Lower lobe of right lung (tissue), 2 donors: ENCODE results near the gene BTNL9. TPM values are rescaled to one million over a fixed set of nuclear protein-coding genes. Genes with fewer than 3 reads are reported as not detected.
"Not testable (repeated sequence)": the region's sequence is repeated elsewhere in the genome, so short reads cannot be mapped to it uniquely, and the experiment has no call there.

ENCODE experiments used
- ATAC-seq, 2 donors: fragments of 200-7000 bp; cut with Tn5 transposase; one replicate each; pipeline ENCODE4 v1.9.1; 2020 to 2022; ENCODE audit warnings: mild to moderate bottlenecking in 2 of 2, moderate library complexity in 2 of 2
- DNase-seq: peaks from one replicate; pipeline ENCODE4 v3.0.0-alpha.2; 2020
- H3K27ac ChIP-seq: fragments of 200-600 bp; one replicate; pipeline ENCODE4 v1.8.0; 2022
- H3K27me3 ChIP-seq: fragments of 200-600 bp; one replicate; pipeline ENCODE4 v1.8.0; 2022; ENCODE audit warnings: low read depth
- H3K36me3 ChIP-seq: fragments of 200-600 bp; one replicate; pipeline ENCODE4 v1.8.0; 2022; ENCODE audit warnings: mild to moderate bottlenecking
- H3K4me1 ChIP-seq: fragments of 200-600 bp; one replicate; pipeline ENCODE4 v1.8.0; 2022
- H3K4me3 ChIP-seq: fragments of 200-600 bp; one replicate; pipeline ENCODE4 v1.8.0; 2022; ENCODE audit warnings: mild to moderate bottlenecking
- H3K9me3 ChIP-seq: fragments of 200-600 bp; one replicate; pipeline ENCODE4 v1.8.0; 2022
- intact Hi-C: fragments of 100-400 bp; cut with DNase I; formaldehyde crosslinking; loops from one replicate; pipeline ENCODE4 v1.11.0; 2022
- total RNA-seq: library from RNA; stranded (reverse); fragmentation: NEBNext Ultra II Directional; extraction: Animal tissue kit (Norgen Biotek cat#: 25700); gene quantifications from one replicate; pipeline ENCODE4 v1.2.1, GENCODE V29; 2021
- TF ChIP-seq, protein P1 (sequence below): fragments of 200-600 bp; IDR thresholded peaks from one replicate; pipeline ENCODE4 v1.8.0; 2022; ENCODE audit warnings: antibody characterized with exemption, mild to moderate bottlenecking
- donor health status: DM: no; HTN: yes; CAD: no; lungs with severe emphysema.

The BTNL9 gene
- total RNA-seq, 1 donor from 2014 or later, result 125 TPM

DNA sequence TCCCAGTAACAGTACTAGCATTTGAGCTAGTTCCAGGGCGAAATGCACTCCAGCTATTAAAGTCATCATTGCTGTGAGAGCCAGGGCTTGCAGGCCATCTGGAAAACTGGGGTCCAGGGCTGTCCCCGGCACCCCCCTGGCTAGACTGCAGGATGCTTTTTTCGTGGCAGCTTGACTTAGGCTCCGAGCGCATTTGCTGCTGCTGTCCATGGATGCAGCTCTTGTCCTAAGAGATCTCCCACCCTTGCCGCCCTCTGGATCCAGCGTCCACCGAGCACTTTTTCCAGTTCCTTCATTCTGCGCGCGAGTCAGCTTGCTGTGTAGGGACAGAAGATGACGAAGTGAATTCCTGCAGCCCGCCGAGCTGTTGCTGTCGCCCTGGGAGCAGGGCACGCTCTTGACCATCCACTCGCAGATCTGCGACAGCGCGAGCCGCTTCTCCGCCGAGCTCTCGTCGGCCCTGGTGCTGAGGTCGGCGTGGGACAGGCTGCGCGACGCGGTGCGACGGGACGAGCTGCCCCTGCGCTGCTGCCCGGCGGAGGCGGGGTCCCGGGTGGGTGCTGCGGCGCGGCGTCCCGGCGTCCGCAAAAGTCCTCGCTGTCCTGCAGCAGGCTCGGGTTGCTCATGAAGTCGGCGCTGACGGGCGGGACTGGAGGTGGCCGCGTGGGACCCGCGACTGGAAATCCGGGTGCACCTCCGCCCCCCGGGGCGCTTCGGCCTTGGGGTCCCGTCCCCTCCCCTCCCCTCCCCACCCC is 60.2 kb downstream of the BTNL9 start:
- H3K9me3 ChIP-seq, result no peaks in the 10 kb centered on the region
- intact Hi-C loops, result no loop called here
- DNase-seq (no peak), ATAC-seq (peak in 1 of 2 donors; percentile 9)
- H3K36me3 ChIP-seq, result no peaks in the 10 kb centered on the region
- peaks cover 32% of the 10 kb centered on the region for H3K27me3 ChIP-seq
- no peak overlapping the region for H3K4me3 ChIP-seq
- no peaks in the 10 kb centered on the region for H3K4me1 ChIP-seq
- TF ChIP-seq, protein P1, sequence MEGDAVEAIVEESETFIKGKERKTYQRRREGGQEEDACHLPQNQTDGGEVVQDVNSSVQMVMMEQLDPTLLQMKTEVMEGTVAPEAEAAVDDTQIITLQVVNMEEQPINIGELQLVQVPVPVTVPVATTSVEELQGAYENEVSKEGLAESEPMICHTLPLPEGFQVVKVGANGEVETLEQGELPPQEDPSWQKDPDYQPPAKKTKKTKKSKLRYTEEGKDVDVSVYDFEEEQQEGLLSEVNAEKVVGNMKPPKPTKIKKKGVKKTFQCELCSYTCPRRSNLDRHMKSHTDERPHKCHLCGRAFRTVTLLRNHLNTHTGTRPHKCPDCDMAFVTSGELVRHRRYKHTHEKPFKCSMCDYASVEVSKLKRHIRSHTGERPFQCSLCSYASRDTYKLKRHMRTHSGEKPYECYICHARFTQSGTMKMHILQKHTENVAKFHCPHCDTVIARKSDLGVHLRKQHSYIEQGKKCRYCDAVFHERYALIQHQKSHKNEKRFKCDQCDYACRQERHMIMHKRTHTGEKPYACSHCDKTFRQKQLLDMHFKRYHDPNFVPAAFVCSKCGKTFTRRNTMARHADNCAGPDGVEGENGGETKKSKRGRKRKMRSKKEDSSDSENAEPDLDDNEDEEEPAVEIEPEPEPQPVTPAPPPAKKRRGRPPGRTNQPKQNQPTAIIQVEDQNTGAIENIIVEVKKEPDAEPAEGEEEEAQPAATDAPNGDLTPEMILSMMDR, result no peak
- no peak overlapping the region for H3K27ac ChIP-seq

DNA sequence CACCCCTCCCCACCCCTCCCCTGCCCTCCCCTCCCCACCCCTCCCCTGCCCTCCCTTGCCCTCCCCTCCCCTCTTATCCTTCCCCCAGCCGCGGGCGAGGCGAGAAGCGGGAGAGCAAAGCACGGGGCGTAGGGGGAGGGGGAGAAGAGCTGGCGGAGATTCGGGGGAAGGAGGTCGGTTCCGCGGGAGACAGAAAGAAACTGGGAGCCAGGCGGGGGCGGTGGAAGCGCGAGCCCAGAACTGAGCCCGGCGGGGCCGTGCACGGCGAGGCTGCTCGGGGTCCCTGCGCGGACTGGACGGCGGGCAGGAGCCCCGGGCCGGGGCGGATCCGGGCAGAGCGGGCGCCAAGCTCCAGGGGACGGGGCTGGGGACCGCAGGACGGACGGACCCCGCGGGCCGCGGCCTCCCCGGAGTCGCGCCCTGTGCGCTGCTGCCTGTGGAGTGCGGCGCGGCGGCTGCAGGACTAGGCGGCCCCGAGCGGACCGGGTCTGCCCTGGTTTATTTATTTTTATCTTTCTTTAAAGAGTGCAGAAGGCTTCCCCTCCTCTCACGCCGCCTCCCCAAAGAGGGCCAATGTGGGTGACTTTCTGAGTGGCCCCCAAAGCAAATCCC is 61.1 kb downstream of the BTNL9 start:
- H3K4me3 ChIP-seq, intact Hi-C loops, H3K4me1 ChIP-seq, DNase-seq, H3K36me3 ChIP-seq, H3K9me3 ChIP-seq, H3K27ac ChIP-seq: not testable (repeated sequence)
- ATAC-seq, result peak; percentile 33 to 35
- H3K27me3 ChIP-seq, result peaks cover 38% of the 10 kb centered on the region

DNA sequence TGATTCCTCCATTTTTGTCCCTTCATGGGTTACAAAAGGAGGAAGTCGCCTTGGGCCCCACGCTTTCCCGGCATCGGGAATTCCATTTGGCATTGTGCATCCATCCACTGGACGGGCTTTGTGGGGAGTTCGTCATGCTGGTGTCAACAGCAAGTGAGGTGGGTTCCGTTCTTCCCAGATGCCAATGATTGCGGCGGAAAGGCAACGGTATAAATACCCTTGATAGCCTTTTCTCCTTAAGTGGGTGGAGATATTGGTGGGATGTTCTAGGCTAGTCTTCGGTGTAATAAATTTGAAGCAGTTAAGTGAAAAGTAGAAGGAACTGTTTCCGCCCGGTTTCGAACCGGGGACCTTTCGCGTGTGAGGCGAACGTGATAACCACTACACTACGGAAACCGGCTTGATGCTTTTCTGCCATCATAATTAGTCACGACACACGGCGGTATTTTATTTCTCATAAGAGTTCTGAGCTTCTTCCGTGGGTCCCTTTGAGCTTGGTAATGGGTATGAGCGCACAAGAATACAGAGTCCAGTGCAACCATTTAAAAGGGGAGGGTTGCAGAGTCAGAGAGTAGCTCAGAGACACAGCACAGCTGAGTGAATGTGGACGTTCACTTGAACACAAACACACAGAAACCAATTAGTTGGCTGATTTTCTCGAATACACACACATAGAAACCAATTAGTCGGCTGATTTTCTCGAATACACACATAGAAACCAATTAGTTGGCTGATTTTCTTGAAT is 62.0 kb downstream of the BTNL9 start:
- H3K4me3 ChIP-seq, intact Hi-C loops, DNase-seq, H3K36me3 ChIP-seq, ATAC-seq, H3K27ac ChIP-seq, H3K4me1 ChIP-seq, H3K9me3 ChIP-seq: not testable (repeated sequence)
- peaks cover 46% of the 10 kb centered on the region for H3K27me3 ChIP-seq

DNA sequence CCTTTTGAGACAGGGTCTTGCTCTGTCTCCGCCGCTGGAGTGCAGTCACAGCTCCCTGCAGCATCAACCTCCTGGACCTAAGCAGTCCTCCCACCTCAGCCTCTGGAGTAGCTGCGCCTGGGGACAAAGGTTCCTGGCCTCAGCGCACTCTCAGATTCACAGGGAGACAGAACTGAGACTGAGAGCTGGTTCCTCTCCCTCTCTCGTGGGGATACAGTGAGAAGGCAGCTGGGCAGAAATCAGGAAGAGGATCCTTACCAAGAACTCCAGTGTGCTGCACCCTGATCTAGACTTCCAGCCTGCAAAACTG is 64.1 kb downstream of the BTNL9 start:
- ATAC-seq, H3K27ac ChIP-seq, H3K9me3 ChIP-seq, H3K4me3 ChIP-seq, H3K36me3 ChIP-seq, intact Hi-C loops, H3K4me1 ChIP-seq, DNase-seq: not testable (repeated sequence)
- H3K27me3 ChIP-seq, result peaks cover 60% of the 10 kb centered on the region

DNA sequence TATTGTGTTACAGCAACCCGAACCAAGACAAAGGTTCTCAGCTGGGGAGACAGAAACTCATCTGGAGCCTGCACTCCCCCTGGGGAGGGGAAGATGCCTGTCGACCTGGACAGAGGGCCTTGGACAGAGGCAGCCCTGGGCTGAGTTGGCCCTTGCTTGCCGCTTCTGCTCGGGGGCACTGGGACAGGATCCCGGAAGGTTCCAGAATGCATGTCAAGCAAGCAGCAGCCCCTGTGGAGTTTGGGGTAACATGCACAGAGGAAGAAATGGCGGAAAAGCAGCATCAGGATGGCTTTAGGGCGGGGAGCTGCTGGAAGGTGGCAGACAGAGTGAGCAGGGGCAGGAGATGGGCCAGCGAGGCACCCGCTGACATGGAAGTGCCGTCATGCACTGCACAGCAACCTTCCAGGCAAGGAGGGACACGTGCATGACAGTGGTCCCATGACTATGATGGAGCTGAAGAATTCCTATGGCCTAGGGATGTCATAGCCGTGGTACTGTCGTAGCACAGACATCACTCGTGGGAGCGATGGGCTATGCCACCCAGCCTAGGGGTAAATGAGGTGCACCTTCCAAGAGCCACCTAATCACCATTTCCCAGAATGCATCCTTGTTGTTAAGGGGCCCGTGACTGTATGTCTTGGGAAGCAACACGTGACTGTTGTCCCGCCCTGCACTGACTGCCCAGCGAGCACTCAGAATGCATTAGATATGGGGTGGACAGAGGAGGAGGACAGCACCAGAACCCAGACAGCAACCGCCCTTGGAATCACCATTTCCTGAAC is 64.7 kb downstream of the BTNL9 start:
- intact Hi-C loops, H3K36me3 ChIP-seq, H3K4me1 ChIP-seq, H3K27ac ChIP-seq, H3K4me3 ChIP-seq, H3K9me3 ChIP-seq, DNase-seq, ATAC-seq: not testable (repeated sequence)
- peaks cover 60% of the 10 kb centered on the region for H3K27me3 ChIP-seq

DNA sequence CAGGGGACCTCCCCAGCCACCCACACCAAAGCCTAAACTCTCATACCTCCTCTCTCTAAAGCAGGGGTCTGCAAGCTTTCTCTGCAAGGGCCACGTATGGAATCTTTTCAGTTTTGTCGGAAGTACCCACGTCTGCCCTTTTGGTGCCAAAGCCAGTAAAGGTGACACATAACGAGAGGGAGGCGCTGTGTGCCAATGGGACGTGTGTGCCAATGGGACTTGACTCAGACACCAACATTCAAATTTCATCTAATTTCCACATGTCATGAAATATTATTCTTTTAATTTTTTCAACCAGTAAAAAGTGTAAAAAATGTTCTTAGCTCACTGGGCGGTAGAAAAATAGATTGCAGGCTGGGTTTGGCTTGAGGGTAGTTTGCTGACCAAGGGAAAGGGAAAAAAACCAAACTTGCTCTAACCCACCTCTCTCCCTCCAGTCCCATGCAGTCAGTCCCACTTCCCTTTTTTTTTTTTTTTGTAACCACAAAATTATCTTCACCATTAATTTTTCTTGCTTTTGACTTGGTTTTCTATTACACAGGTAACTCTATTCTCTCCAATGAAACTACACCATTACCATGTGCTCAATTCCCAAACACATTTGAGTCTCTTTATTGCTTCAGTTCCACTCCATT is 65.4 kb downstream of the BTNL9 start:
- DNase-seq, result no peak

More for the DNA sequence above, 65.4 kb downstream of the BTNL9 start:
- H3K9me3 ChIP-seq, result no peaks in the 10 kb centered on the region
- intact Hi-C loops, result no loop called here
- H3K4me1 ChIP-seq, result no peaks in the 10 kb centered on the region
- no peak overlapping the region for H3K4me3 ChIP-seq
- no peaks in the 10 kb centered on the region for H3K36me3 ChIP-seq
- peaks cover 60% of the 10 kb centered on the region for H3K27me3 ChIP-seq
- ATAC-seq, result no peak
- TF ChIP-seq, protein P1, result no peak
- no peak overlapping the region for H3K27ac ChIP-seq
